Mucosa of descending colon (tissue), 3 donors: Measurements from ENCODE around the gene AKAP4. TPM values are rescaled to one million over a fixed set of nuclear protein-coding genes. Genes with fewer than 3 reads are reported as not detected.

Source experiments
- ATAC-seq: fragments of 200-7000 bp; cut with Tn5 transposase; one replicate; pipeline ENCODE4 v1.9.1; 2020; ENCODE audit warnings: mild to moderate bottlenecking, moderate library complexity
- DNase-seq, 3 donors: peaks; one replicate each; pipeline ENCODE4 v3.0.0-alpha.2; 2020
- H3K36me3 ChIP-seq: fragments of 200-600 bp; one replicate; pipeline ENCODE4 v1.8.0; 2021; ENCODE audit warnings: low read depth, mild to moderate bottlenecking
- H3K4me1 ChIP-seq: fragments of 200-600 bp; one replicate; pipeline ENCODE4 v1.8.0; 2021; ENCODE audit warnings: low read depth, mild to moderate bottlenecking
- H3K4me3 ChIP-seq: fragments of 200-600 bp; one replicate; pipeline ENCODE4 v1.8.0; 2021; ENCODE audit warnings: mild to moderate bottlenecking
- H3K9me3 ChIP-seq: fragments of 200-600 bp; one replicate; pipeline ENCODE4 v1.8.0; 2021; ENCODE audit warnings: mild to moderate bottlenecking
- intact Hi-C, 2 donors: fragments of 100-400 bp; cut with DNase I in 1 of 2; cut with micrococcal nuclease in 1 of 2; formaldehyde crosslinking; loops; one replicate each; pipeline versions ENCODE4 v1.11.0 to v1.11.1; 2022; cut with DNase I, micrococcal nuclease
- total RNA-seq, 3 donors: library from RNA; stranded (reverse); fragmentation: NEBNext Ultra II Directional in 2 of 3; extraction: Animal tissue kit (Norgen Biotek cat#: 25700) in 2 of 3; gene quantifications; one replicate each; pipeline versions ENCODE4 v1.2.1 to v1.2.4, GENCODE V29; 2021 to 2023
- TF ChIP-seq, protein P1 (sequence below): fragments of 200-600 bp; IDR thresholded peaks from one replicate; pipeline ENCODE4 v1.8.0; 2022; ENCODE audit warnings: antibody characterized with exemption, mild to moderate bottlenecking
- donor health status: DM: no; HTN: no; CAD: no; lungs with moderate emphysema.
- donor health status: DM: no; HTN: no; CAD: no.
- donor health status: DM: no; HTN: yes; CAD: no.

AKAP4 gene
- total RNA-seq, 3 donors from 2014 or later = not detected

GRCh38 chrX:50157545-50158135 is 43.2 kb downstream of the AKAP4 start:
- Histone ChIP-seq H3K36me3 (no peaks in the 10 kb centered on the region), H3K4me3 (no peak overlapping the region), H3K9me3 (no peaks in the 10 kb centered on the region), H3K4me1 (no peaks in the 10 kb centered on the region)
- peak in 2 of 3 donors; percentile 42 to 64 for DNase-seq
- TF ChIP-seq, protein P1, sequence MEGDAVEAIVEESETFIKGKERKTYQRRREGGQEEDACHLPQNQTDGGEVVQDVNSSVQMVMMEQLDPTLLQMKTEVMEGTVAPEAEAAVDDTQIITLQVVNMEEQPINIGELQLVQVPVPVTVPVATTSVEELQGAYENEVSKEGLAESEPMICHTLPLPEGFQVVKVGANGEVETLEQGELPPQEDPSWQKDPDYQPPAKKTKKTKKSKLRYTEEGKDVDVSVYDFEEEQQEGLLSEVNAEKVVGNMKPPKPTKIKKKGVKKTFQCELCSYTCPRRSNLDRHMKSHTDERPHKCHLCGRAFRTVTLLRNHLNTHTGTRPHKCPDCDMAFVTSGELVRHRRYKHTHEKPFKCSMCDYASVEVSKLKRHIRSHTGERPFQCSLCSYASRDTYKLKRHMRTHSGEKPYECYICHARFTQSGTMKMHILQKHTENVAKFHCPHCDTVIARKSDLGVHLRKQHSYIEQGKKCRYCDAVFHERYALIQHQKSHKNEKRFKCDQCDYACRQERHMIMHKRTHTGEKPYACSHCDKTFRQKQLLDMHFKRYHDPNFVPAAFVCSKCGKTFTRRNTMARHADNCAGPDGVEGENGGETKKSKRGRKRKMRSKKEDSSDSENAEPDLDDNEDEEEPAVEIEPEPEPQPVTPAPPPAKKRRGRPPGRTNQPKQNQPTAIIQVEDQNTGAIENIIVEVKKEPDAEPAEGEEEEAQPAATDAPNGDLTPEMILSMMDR = no peak
- intact Hi-C loops = no loop called here
- ATAC-seq = peak; percentile 41

- no peaks in the 10 kb centered on the region for H3K36me3 ChIP-seq
- peak; percentile 75 for ATAC-seq
- no peak overlapping the region for H3K4me3 ChIP-seq
- DNase-seq = peak in 1 of 3 donors; percentile 25
- TF ChIP-seq, protein P1 = no peak
- no peaks in the 10 kb centered on the region for H3K9me3 ChIP-seq
- no peaks in the 10 kb centered on the region for H3K4me1 ChIP-seq
- intact Hi-C loops = no loop called here
These were observed 46.4 kb downstream of the AKAP4 start for GRCh38 chrX:50154429-50154828.

GRCh38 chrX:50152456-50152855 is 48.4 kb downstream of the AKAP4 start:
- intact Hi-C loops = no loop called here

DNA sequence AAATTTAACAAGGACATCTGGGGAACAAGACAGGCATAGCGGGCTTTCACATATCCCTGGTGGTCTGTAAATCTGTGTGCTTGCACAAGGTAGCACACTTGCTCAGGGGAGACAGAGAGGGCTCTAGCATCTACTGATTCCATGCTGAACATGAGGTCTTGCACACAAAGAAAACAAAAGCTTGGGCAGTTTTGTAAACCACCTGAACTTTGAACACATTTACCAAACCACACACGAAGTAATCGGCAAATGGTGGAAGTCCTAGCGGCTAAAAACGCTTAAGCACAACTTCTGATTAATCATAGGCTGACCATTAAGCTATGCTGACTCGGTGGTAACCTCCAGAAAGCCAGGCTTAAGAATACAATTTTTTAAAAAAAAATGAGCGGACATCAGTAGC is 52.8 kb downstream of the AKAP4 start:
- no peak overlapping the region for H3K4me3 ChIP-seq
- no peaks in the 10 kb centered on the region for H3K4me1 ChIP-seq
- no peaks in the 10 kb centered on the region for H3K9me3 ChIP-seq
- no peaks in the 10 kb centered on the region for H3K36me3 ChIP-seq
- no peak for DNase-seq
- ATAC-seq = no peak
- TF ChIP-seq, protein P1 = no peak
- intact Hi-C loops = no loop called here

More at GRCh38 chrX:50152456-50152855, 48.4 kb downstream of the AKAP4 start:
- ATAC-seq = no peak
- no peak for DNase-seq
- Histone ChIP-seq H3K9me3 (no peaks in the 10 kb centered on the region), H3K4me1 (no peaks in the 10 kb centered on the region), H3K4me3 (no peak overlapping the region), H3K36me3 (no peaks in the 10 kb centered on the region)
- TF ChIP-seq, protein P1 = no peak

Other genes starting within 250 kb of the AKAP4 start
- 1 to 10 TPM in 1 of 3 donors, under 1 TPM in 2; 0.60 to 1.8 (median 0.80) TPM for gene CCNB3, start 3.8 kb upstream of the AKAP4 start, total RNA-seq